Esophagus squamous epithelium (tissue), 5 donors: Measurements from ENCODE around the gene NPM1. TPM values are rescaled to one million over a fixed set of nuclear protein-coding genes. Genes with fewer than 3 reads are reported as not detected.

ENCODE experiments used
- DNase-seq: peaks from one replicate; lab custom pipeline; 2025; lab: John Stamatoyannopoulos, UW
- H3K27ac ChIP-seq, 4 donors: fragments of 200-600 bp; sonication (generic); one replicate each; pipeline ENCODE4 v1.5.1; 2016 to 2019; ENCODE audit warnings: mild to moderate bottlenecking in 1 of 4
- H3K27me3 ChIP-seq, 4 donors: fragments of 200-600 bp; sonication (generic); 1 replicate in 3 of 4; 2 replicates in 1 of 4; pipeline versions ENCODE4 v1.5.1 to v1.6.0; 2017 to 2021; ENCODE audit warnings: antibody characterized with exemption in 1 of 4
- H3K36me3 ChIP-seq, 3 donors: fragments of 200-600 bp; sonication (generic); one replicate each; pipeline ENCODE4 v1.5.1; 2016 to 2019
- H3K4me1 ChIP-seq, 3 donors: fragments of 200-600 bp; sonication (generic); one replicate each; pipeline ENCODE4 v1.5.1; 2017 to 2019
- H3K4me3 ChIP-seq, 4 donors: fragments of 200-600 bp; sonication (generic); 1 replicate in 3 of 4; 2 replicates in 1 of 4; pipeline ENCODE4 v1.5.1; 2016 to 2019; ENCODE audit warnings: mild to moderate bottlenecking in 2 of 4, moderate library complexity in 1 of 4
- H3K9me3 ChIP-seq, 3 donors: fragments of 200-600 bp; sonication (generic); one replicate each; pipeline ENCODE4 v1.5.1; 2016 to 2019
- CTCF ChIP-seq, 6 experiments: fragments of 450-650 bp in 4 of 6; fragments of 200-600 bp in 2 of 6; sonication (generic) in 2 of 6; IDR thresholded peaks; one replicate each; pipeline ENCODE4 v1.5.1; 2016 to 2019; ENCODE audit warnings: antibody characterized with exemption in 6 of 6, mild to moderate bottlenecking in 4 of 6, moderate library complexity in 4 of 6
- POLR2A ChIP-seq, 4 donors: fragments of 450-650 bp; IDR thresholded peaks; one replicate each; pipeline ENCODE4 v1.6.1; 2017; ENCODE audit warnings: antibody characterized with exemption in 4 of 4, mild to moderate bottlenecking in 4 of 4, moderate library complexity in 3 of 4
- WGBS, 2 donors: methylation state at CpG; one replicate each; pipeline ENCODE4 v1.1.5; 2018; 5-methylcytosine and 5-hydroxymethylcytosine counted together
- intact Hi-C: fragments of 100-400 bp; cut with DNase I; formaldehyde crosslinking; loops from one replicate; pipeline ENCODE4 v1.15.0; 2022
- total RNA-seq, 4 donors: library from RNA; depleted of rRNA; stranded (reverse); fragments of >200 nt; gene quantifications; one replicate each; pipeline ENCODE4 v1.1.0, GENCODE V29; 2016
- donor health status: DM: yes; HTN: yes; CAD: no.

The NPM1 gene
- total RNA-seq, 4 donors from 2014 or later, result 394 to 1,052 (median 904) TPM

- Histone ChIP-seq H3K4me3 (no peak overlapping the region), H3K4me1 (peaks cover 0 to 18% (median 8%) of the 10 kb centered on the region in 3 donors), H3K27ac (no peak overlapping the region), H3K27me3 (peaks cover 0 to 17% (median 0%) of the 10 kb centered on the region in 4 donors), H3K9me3 (no peaks in the 10 kb centered on the region), H3K36me3 (no peaks in the 10 kb centered on the region)
- intact Hi-C loops, result no loop called here
- DNase-seq, result no peak
- no peak for TF ChIP-seq POLR2A (IDR thresholded peaks at IDR 0.05)
- TF ChIP-seq CTCF (IDR thresholded peaks at IDR 0.05), result no peak
- 78 to 79% methylated on average over 6 to 9 of the region's 14 CpGs for WGBS, 2 donors
Measured at GRCh38 chr5:171445644-171446516, 58.2 kb downstream of the NPM1 start.

GRCh38 chr5:171447226-171447625 lies 59.6 kb downstream of the NPM1 start:
- no peaks in the 10 kb centered on the region for H3K36me3 ChIP-seq
- no peak for TF ChIP-seq POLR2A (IDR thresholded peaks at IDR 0.05)
- no peak for TF ChIP-seq CTCF (IDR thresholded peaks at IDR 0.05)
- no peak for DNase-seq
- no peak overlapping the region for H3K27ac ChIP-seq
- 81 to 87% methylated on average over 5 of the region's 5 CpGs for WGBS, 2 donors
- peaks cover 0 to 30% (median 0%) of the 10 kb centered on the region in 4 donors for H3K27me3 ChIP-seq
- intact Hi-C loops, result no loop called here
- H3K4me3 ChIP-seq, result no peak overlapping the region
- H3K4me1 ChIP-seq, result peaks cover 4 to 25% (median 13%) of the 10 kb centered on the region in 3 donors
- no peaks in the 10 kb centered on the region for H3K9me3 ChIP-seq

- WGBS, 2 donors, result 78 to 100% methylated on average over 1 to 10 of the region's 10 CpGs
- no peak for DNase-seq
- Histone ChIP-seq H3K9me3 (no peaks in the 10 kb centered on the region), H3K27ac (no peak overlapping the region), H3K36me3 (no peaks in the 10 kb centered on the region), H3K4me1 (peaks cover 4 to 25% (median 13%) of the 10 kb centered on the region in 3 donors), H3K4me3 (no peak overlapping the region), H3K27me3 (peaks cover 0 to 31% (median 0%) of the 10 kb centered on the region in 4 donors)
- intact Hi-C loops, result no loop called here
- TF ChIP-seq CTCF (IDR thresholded peaks at IDR 0.05), result no peak
- no peak for TF ChIP-seq POLR2A (IDR thresholded peaks at IDR 0.05)
Measured at GRCh38 chr5:171449426-171449825, 61.8 kb downstream of the NPM1 start.

DNA sequence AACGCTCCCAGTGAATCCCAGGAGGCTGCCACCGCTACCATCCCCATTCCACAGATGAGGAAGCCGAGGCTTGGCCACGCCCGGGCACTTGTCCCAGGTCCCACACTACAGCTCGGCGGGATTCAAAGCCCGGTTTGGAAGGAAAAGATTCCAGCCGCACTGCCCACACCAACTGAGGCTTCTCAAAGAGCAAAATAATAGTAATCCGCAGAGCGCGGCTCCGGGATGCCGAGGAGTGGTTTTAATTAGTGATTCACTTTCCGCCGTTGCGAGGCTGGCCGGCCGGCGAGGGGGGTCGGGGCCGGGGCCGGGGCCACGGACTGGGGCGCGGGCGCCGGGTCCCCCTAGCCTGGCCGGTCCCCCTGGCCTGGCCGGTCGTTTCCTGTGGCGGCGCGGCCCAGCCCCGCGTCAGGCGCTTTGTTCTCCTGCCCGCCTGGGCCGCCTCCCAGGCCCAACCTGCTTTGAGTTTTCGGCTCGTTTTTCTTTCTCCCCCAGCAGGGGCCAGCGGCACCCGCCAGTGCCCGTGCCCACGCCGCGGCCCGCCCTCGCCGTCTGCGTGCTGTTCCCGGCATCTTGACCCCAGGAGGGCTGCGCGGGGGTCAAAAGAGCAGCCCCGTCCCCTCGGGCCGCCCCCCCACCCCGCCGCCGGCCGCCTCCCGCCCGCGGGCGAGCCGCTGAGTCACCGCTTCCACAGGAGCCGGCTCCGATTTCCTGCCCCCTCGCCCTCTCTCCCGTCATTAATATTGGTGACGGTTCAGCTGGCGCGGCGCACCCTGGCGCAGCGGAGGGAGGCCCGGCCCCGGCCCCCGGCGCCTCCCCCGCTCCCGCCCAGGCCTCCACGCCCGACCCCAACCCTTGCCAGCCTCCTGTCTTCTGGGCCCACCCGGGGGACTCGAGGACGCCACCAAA lies 63.0 kb downstream of the NPM1 start:
- Histone ChIP-seq H3K27me3 (peaks cover 0 to 31% (median 0%) of the 10 kb centered on the region in 4 donors), H3K9me3 (no peaks in the 10 kb centered on the region), H3K27ac (peak overlapping the region; percentile 49 to 89 (median 81)), H3K4me3 (peak overlapping the region; percentile 43 to 67 (median 50)), H3K4me1 (peaks cover 4 to 24% (median 13%) of the 10 kb centered on the region in 3 donors), H3K36me3 (no peaks in the 10 kb centered on the region)
- 0 to 8% methylated on average over 2 to 17 of the region's 88 CpGs for WGBS, 2 donors
- intact Hi-C loops, result no loop called here
- DNase-seq, result no peak
- TF ChIP-seq CTCF (IDR thresholded peaks at IDR 0.05) (no peak), POLR2A (IDR thresholded peaks at IDR 0.05) (no peak)
